OCI-LY7 (cell line): ENCODE measurements around the gene CRBN. TPM values are rescaled to one million over a fixed set of nuclear protein-coding genes. Genes with fewer than 3 reads are reported as not detected.

ENCODE experiments used
- BruUV-seq: library from RNA; stranded (reverse); fragments of 400-500 nt; replicated peaks from 2 replicates; lab custom pipeline; 2021; lab: Mats Ljungman, UMichigan
- CTCF ChIA-PET: fragments of 300-600 bp; sonication (Branson Sonifier 250); formaldehyde crosslinking; loops from one replicate; lab custom pipeline; 2022; ENCODE audit warnings: antibody characterized with exemption; ENCODE audit not compliant: unreplicated experiment; lab: Charles Lee
- POLR2A ChIA-PET: fragments of 300-600 bp; sonication (Branson Sonifier 250); formaldehyde crosslinking; loops from one replicate; lab custom pipeline; 2022; ENCODE audit warnings: antibody characterized with exemption; lab: Charles Lee
- DNase-seq: peaks from one replicate; pipeline ENCODE4 v3.0.0-alpha.2; 2015; ENCODE audit warnings: low spot score
- H2AFZ ChIP-seq: fragments of 200-600 bp; sonication (generic), shearing (Covaris generic); 2 replicates; pipeline ENCODE4 v1.6.1; 2014; ENCODE audit warnings: mild to moderate bottlenecking, antibody characterized with exemption, low read length, moderate library complexity
- H3K27ac ChIP-seq: fragments of 200-600 bp; sonication (generic); 2 replicates; pipeline ENCODE4 v1.5.1; 2014; ENCODE audit warnings: mixed run types, low read depth, mild to moderate bottlenecking, moderate library complexity, low read length, inconsistent platforms; ENCODE audit not compliant: poor library complexity, severe bottlenecking
- H3K36me3 ChIP-seq: fragments of 200-600 bp; sonication (generic); 2 replicates; pipeline ENCODE4 v1.6.1; 2014; ENCODE audit warnings: mild to moderate bottlenecking, antibody characterized with exemption, low read length, moderate library complexity, mixed read lengths; ENCODE audit not compliant: insufficient read depth
- H3K4me1 ChIP-seq: fragments of 200-600 bp; sonication (generic); 2 replicates; pipeline ENCODE4 v1.5.1; 2014; ENCODE audit warnings: mild to moderate bottlenecking, low read length; ENCODE audit not compliant: insufficient read depth, poor library complexity, severe bottlenecking
- H3K4me2 ChIP-seq: fragments of 200-600 bp; sonication (generic); 2 replicates; pipeline ENCODE4 v1.6.1; 2014; ENCODE audit warnings: mild to moderate bottlenecking, low read length
- H3K4me3 ChIP-seq: fragments of 200-600 bp; sonication (generic); 2 replicates; pipeline ENCODE4 v1.5.1; 2014; ENCODE audit warnings: mild to moderate bottlenecking, low read depth, low read length; ENCODE audit not compliant: poor library complexity, severe bottlenecking
- H3K79me2 ChIP-seq: fragments of 200-600 bp; sonication (generic); 2 replicates; pipeline ENCODE4 v1.6.1; 2016; ENCODE audit warnings: low read depth, mild to moderate bottlenecking, low read length, moderate library complexity, mixed read lengths; ENCODE audit not compliant: insufficient read depth
- H3K9me2 ChIP-seq: fragments of 200-600 bp; sonication (generic); 2 replicates; pipeline ENCODE4 v1.6.1; 2016; ENCODE audit warnings: mild to moderate bottlenecking, low read length, mixed read lengths; ENCODE audit not compliant: insufficient read depth
- H3K9me3 ChIP-seq: fragments of 200-600 bp; sonication (generic); 2 replicates; pipeline ENCODE4 v1.6.1; 2014; ENCODE audit warnings: mild to moderate bottlenecking, mixed run types, low read length, mixed read lengths
- H4K20me1 ChIP-seq: fragments of 200-600 bp; sonication (generic); 2 replicates; pipeline ENCODE4 v1.6.1; 2014; ENCODE audit warnings: mild to moderate bottlenecking, antibody characterized with exemption, low read length, moderate library complexity, mixed read lengths; ENCODE audit not compliant: insufficient read depth
- CTCF ChIP-seq: fragments of 200-600 bp; sonication (generic); conservative IDR thresholded peaks from 2 replicates; pipeline ENCODE4 v1.5.1; 2014; ENCODE audit warnings: mild to moderate bottlenecking, antibody characterized with exemption, low read length, moderate library complexity, mixed read lengths
- EZH2phosphoT487 ChIP-seq: fragments of 200-600 bp; sonication (generic); IDR thresholded peaks from 2 replicates; pipeline ENCODE4 v1.6.1; 2018; ENCODE audit warnings: low read depth, borderline replicate concordance, mild to moderate bottlenecking, mixed run types, antibody characterized with exemption, low read length, moderate library complexity, mixed read lengths
- intact Hi-C: fragments of 100-400 bp; cut with micrococcal nuclease; formaldehyde crosslinking; loops from one replicate; pipeline ENCODE4 v1.10.0; 2022; ENCODE audit not compliant: unreplicated experiment
- total RNA-seq, 2 experiments: library from RNA; depleted of rRNA in 1 of 2; stranded (reverse); fragments of >200 nt in 1 of 2; shearing (Covaris generic) in 1 of 2; gene quantifications; 2 replicates each; pipeline ENCODE4 v1.2.3, GENCODE V29; 2014 to 2022

CRBN gene
- total RNA-seq, 2 experiments from 2014 or later, result 23.5 to 32.5 TPM

GRCh38 chr3:3177861-3178497, 1.5 kb downstream of the CRBN start:
- H3K9me2 ChIP-seq, result no peaks in the 10 kb centered on the region
- H3K27ac ChIP-seq, result no peak overlapping the region
- H3K4me3 ChIP-seq, result peak overlapping the region; percentile 89
- DNase-seq, result no peak
- H3K9me3 ChIP-seq, result no peaks in the 10 kb centered on the region
- POLR2A ChIA-PET, result interaction anchor here (0.6 to 1.5 kb wide), 4 partner anchors 10 to 675 kb away, joined by 3 to 4 read pairs (median 3); no protein-coding TSS in a partner anchor
- H4K20me1 ChIP-seq, result peaks cover 9% of the 10 kb centered on the region; the same call in 1 of the 2 replicates
- peaks cover 24% of the 10 kb centered on the region for H3K4me1 ChIP-seq
- intact Hi-C loops, result loop anchor here (5.0 kb wide), 1 partner anchor 91 kb away; no protein-coding TSS in a partner anchor
- peaks cover 20% of the 10 kb centered on the region for H3K36me3 ChIP-seq
- peak overlapping the region; percentile 83 for H3K4me2 ChIP-seq
- H2AFZ ChIP-seq, result no peak overlapping the region
- no TSS peak for BruUV-seq
- CTCF ChIA-PET, result no interaction called here
- TF ChIP-seq EZH2phosphoT487 (no peak), CTCF (no peak)
- H3K79me2 ChIP-seq, result peaks cover 31% of the 10 kb centered on the region

GRCh38 chr3:3172627-3173026, 6.9 kb downstream of the CRBN start:
- Histone ChIP-seq H2AFZ (no peak overlapping the region), H3K4me3 (no peak overlapping the region), H3K27ac (no peak overlapping the region), H4K20me1 (peaks cover 5% of the 10 kb centered on the region; the same call in 1 of the 2 replicates), H3K4me2 (no peak overlapping the region), H3K9me3 (no peaks in the 10 kb centered on the region), H3K36me3 (peaks cover 58% of the 10 kb centered on the region), H3K4me1 (peaks cover 7% of the 10 kb centered on the region), H3K79me2 (peaks cover 15% of the 10 kb centered on the region; the same call in 1 of the 2 replicates), H3K9me2 (no peaks in the 10 kb centered on the region)
- intact Hi-C loops, result no loop called here
- TF ChIP-seq CTCF, result no peak
- no peak for TF ChIP-seq EZH2phosphoT487
- ChIA-PET POLR2A (interaction anchor here (0.6 kb wide), 1 partner anchor 481 kb away, joined by 3 read pairs; no protein-coding TSS in a partner anchor), CTCF (no interaction called here)
- DNase-seq, result no peak
- BruUV-seq, result no TSS peak

- Histone ChIP-seq H4K20me1 (peaks cover 5% of the 10 kb centered on the region; the same call in 1 of the 2 replicates), H3K27ac (no peak overlapping the region), H3K36me3 (peaks cover 75% of the 10 kb centered on the region), H3K4me3 (no peak overlapping the region), H2AFZ (no peak overlapping the region), H3K4me1 (peaks cover 5% of the 10 kb centered on the region), H3K4me2 (no peak overlapping the region), H3K9me2 (no peaks in the 10 kb centered on the region), H3K79me2 (peaks cover 2% of the 10 kb centered on the region; the same call in 1 of the 2 replicates), H3K9me3 (no peaks in the 10 kb centered on the region)
- ChIA-PET CTCF (no interaction called here), POLR2A (no interaction called here)
- intact Hi-C loops, result no loop called here
- no TSS peak for BruUV-seq
- TF ChIP-seq CTCF (peak; percentile 69), EZH2phosphoT487 (no peak)
- DNase-seq, result peak; percentile 27
These were observed 8.5 kb downstream of the CRBN start for GRCh38 chr3:3170998-3171397.
